Right forelimb (tissue), 1 donor: ENCODE data around the gene COL5A1.
"Not testable (repeated sequence)": the region's sequence is repeated elsewhere in the genome, so short reads cannot be mapped to it uniquely, and the experiment has no call there.

Experiments used
- DNase-seq: peaks from one replicate; pipeline ENCODE4 v3.0.0-alpha.2; 2018

COL5A1 gene

GRCh38 chr9:134693641-134694367 lies 52.2 kb downstream of the COL5A1 start:
- DNase-seq: no peak

- no peak for DNase-seq
Measured at GRCh38 chr9:134694368-134694665, 52.7 kb downstream of the COL5A1 start.

- no peak for DNase-seq
Measured at GRCh38 chr9:134694714-134695113, 53.1 kb downstream of the COL5A1 start.

- DNase-seq: no peak
Measured at GRCh38 chr9:134695144-134695543, 53.5 kb downstream of the COL5A1 start.

- no peak for DNase-seq
Measured at GRCh38 chr9:134696433-134696832, 54.8 kb downstream of the COL5A1 start.

DNA sequence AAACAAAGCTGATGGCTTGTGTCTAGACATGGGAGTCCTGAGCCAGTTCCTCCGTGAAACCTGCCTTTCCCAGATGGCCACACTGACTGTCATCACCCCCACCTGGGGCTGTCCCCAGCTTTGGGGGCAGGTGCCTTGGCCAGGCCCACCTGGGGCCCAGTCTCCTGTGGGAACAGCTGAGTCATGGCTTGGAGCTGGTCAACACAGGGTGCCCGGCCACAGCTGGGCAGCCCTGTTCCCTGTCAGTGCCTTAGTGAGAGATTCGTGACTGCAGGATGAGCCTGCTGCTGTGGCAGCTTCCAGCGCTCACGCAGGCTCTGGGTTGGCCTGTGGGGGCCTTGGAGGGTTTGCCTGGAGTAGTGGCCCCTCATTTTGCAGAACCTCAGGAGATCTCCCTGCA lies 56.5 kb downstream of the COL5A1 start:
- no peak for DNase-seq

GRCh38 chr9:134698587-134699342 lies 57.2 kb downstream of the COL5A1 start:
- peak; percentile 75 for DNase-seq

DNA sequence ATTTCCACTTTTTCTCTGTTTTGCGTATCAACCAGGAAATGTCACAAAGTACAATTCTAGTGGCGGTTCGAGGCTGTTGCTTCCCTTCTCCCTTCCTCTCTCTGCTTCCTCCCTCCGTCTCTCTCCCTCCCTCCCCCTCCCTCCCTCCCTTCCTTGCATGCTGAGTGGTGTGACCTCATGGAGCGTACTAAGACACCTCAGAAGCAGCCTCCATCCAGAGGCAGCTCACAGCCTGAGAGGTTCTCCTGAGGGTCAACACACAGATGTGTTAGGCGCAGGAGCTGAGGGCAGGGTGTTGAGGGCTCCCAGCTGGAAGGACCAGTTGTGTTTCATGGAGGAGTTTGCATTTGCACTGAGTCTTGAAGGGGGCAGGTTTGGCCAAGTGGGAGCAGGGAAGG lies 57.7 kb downstream of the COL5A1 start:
- no peak for DNase-seq

- DNase-seq: no peak
Measured at GRCh38 chr9:134700636-134701350, 59.2 kb downstream of the COL5A1 start.

- no peak for DNase-seq
Measured at GRCh38 chr9:134701581-134702259, 60.1 kb downstream of the COL5A1 start.

DNA sequence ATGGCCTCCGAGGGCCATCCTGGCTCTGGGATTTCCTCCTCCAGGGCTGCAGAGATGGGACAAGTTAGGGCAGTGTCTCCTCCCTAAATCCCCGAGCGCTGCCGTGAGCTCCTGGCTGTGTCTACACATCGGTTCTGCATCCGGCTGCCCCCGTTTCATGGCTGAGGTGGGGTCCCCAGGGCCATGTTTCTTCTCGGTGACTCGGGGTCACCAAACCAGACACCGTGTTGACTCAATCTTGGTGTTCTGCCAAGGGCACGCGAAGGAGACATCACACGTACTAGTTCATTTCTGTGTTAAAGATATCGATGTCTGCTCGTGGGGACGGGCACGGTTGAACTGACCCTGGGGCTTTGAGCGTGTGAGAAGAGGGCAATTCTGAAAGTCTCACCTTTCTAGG lies 60.7 kb downstream of the COL5A1 start:
- no peak for DNase-seq

DNA sequence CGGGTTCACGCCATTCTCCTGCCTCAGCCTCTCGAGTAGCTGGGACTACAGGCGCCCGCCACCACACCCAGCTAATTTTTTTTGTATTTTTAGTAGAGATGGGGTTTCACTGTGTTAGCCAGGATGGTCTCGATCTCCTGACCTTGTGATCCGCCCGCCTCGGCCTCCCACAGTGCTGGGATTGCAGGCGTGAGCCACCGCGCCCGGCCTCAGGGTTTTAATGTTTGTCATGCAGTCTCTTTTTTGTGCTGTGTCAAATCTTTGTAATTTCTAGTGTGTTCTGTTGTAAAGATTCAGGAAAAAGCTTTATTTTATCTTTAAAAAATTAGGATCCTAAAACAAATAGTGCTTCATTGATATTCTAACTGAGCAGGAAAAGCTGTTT lies 62.1 kb downstream of the COL5A1 start:
- DNase-seq: not testable (repeated sequence)

DNA sequence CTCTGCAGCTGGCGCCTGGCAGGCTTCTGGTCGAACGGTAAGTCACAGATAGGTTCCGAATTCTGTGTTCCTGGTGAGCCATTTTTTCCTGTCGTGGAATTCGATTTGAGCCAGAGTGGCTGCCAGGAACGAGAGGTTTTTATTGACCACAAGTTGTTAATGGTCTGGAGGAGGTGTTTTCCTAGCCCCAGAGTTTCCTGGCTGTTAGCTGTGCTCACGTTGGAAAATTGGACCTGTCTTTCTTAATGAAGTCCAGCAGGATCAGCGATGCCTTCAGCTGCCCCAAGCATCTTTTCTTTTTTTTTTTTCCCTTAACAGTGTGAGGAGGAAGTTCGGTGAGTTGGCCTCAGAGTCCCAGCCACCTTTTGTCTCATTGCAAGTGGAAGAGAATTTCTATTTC lies 62.9 kb downstream of the COL5A1 start:
- no peak for DNase-seq

- DNase-seq: no peak
Measured at GRCh38 chr9:134705786-134706185, 64.2 kb downstream of the COL5A1 start.

DNA sequence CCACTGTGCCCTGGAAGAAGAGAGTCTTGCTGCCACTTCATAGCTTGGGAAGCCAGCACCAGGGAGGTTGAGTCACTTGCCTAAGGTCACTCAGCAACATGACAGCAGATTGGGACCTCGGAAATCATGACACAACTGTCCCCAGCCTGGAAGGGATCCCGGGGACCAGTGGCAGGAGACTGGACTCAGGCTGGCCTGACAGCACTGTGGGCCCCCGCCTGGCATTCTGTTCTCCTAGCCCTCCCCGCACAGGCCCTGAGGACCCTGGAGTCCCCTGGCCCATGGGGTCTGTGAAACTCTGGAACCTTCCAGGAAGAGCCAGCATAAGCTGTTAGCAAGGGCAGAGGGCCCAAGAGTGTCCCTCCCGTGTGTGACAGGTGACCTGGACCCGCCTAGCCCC lies 64.9 kb downstream of the COL5A1 start:
- no peak for DNase-seq

- peak; percentile 89 for DNase-seq
Measured at GRCh38 chr9:134707031-134707680, 65.6 kb downstream of the COL5A1 start.

DNA sequence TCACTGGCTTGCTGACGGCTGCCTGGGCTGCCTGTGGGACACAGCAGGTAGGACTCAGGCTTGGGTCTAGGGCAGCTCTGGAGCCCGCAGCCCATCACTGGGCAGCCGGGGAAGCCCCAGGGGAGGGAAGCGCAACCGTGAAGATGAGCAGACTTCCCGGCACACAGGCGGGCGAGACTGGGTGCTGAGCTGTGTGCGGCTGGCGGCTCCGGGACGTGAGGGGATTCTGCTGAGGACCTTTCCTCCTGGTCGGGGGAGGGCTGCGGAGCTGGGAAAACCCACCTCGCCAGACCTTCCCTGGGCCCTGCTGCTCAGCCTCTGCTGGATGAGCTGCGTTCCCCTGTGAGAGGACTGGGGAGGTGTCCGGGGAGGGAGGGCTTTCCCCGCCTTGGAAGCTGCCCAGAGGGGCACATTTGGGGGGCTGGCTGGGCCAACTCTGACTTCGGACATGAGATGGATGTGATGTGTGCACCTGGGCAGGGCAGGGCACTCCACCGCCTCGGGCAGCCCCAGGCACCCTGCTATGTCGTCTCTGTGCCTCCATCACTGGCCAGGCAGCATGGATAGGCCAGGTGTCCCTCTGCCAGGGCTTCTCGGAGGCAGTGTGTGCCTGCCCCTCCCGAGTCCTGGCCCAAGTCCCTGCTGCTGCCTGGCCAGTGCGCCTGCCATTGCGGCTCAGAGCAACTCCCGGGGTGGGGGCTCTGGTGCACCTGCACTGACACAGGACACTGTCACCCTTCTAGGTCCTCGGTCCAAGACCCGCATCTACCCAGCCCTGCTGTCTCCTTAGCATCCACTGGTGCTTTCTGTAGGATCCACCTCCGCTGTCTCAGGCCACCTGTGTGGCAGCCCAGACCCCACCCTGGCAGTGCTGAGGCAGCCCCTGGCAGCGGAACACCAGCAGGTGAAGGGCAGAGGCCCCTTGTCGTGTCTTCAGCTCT lies 66.4 kb downstream of the COL5A1 start:
- DNase-seq: no peak

- no peak for DNase-seq
Measured at GRCh38 chr9:134708672-134709038, 67.1 kb downstream of the COL5A1 start.

DNA sequence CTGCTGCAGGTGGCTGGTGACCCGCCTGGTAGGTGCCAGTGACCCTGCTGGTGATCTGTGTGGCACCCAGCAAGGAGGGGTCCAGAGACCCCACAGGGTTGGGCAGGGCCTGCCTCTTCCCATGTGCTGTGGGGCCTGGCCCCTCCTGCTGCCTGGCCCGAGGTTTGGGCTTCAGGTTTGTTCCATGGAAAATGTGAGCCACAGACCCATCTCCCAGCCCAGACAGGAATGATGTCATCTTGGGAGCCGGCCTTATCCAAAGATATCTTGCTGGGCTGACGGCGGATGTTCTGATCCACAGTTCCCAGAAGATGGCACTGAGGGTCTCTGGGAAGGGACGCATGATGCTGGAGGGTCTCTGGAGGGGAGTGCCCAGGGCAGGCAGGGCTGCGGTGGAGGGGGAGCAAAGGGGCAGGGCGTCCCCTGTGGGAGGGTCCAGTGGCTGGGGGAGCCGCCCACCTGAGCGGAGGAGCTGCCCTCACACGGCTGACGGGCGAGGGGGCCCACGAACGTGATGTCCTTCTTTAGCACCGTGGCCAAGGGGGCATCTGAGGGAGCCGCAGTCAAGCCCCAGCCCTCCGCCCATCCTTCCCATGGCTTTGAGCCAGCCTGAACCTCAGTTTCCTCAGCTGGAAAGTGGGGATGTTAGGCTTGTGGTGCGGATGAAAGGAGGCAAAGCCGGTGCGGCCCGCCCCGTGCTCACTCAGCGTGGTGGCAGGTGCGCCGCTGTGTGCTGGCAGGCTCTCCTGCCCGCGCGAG lies 68.1 kb downstream of the COL5A1 start:
- DNase-seq: peak; percentile 76

GRCh38 chr9:134710271-134710540 lies 68.6 kb downstream of the COL5A1 start:
- no peak for DNase-seq

- no peak for DNase-seq
Measured at GRCh38 chr9:134710901-134711300, 69.3 kb downstream of the COL5A1 start.
